ENCODE data around the gene GPR146.

GPR146 gene

GRCh38 chr7:1083729-1084657, 39.6 kb downstream of the GPR146 start:
- DNase-seq: no peak

GRCh38 chr7:1085266-1085665, 40.9 kb downstream of the GPR146 start:
- Histone ChIP-seq H3K27ac (ENCODE audit: low read length) (no peak overlapping the region), H3K9me2 (replicated peaks; ENCODE audit: insufficient read depth, low read length) (no peaks in the 10 kb centered on the region), H4K20me1 (ENCODE audit: insufficient read depth, low read length) (no peaks in the 10 kb centered on the region), H3K9me3 (replicated peaks; ENCODE audit: insufficient read depth, low read length) (no peaks in the 10 kb centered on the region), H3K27me3 (replicated peaks; ENCODE audit: insufficient read depth, low read length) (no peaks in the 10 kb centered on the region), H3K4me2 (ENCODE audit: low read depth, low read length) (no peak overlapping the region), H3K36me3 (replicated peaks; ENCODE audit: insufficient read depth, low read length) (no peaks in the 10 kb centered on the region), H3K4me1 (ENCODE audit: low read length) (no peaks in the 10 kb centered on the region), H3K4me3 (ENCODE audit: low read length) (no peak overlapping the region), H2AFZ (ENCODE audit: low read length) (no peak overlapping the region), H3K9ac (ENCODE audit: low read length) (no peak overlapping the region), H3K79me2 (ENCODE audit: low read length) (no peaks in the 10 kb centered on the region), H3F3A (ENCODE audit: insufficient read depth, low read length) (no peaks in the 10 kb centered on the region)
- no peak for DNase-seq
- TF ChIP-seq EZH2phosphoT487 (IDR thresholded peaks at IDR 0.05; ENCODE audit: low read length) (no peak), EZH2 (optimal IDR thresholded peaks at IDR 0.05; ENCODE audit: low read depth, low read length) (no peak), CTCF (IDR thresholded peaks at IDR 0.05; ENCODE audit: low read length) (no peak)

More at GRCh38 chr7:1083729-1084657, 39.6 kb downstream of the GPR146 start:
- Histone ChIP-seq H3K4me2 (ENCODE audit: low read depth, low read length) (no peak overlapping the region), H3K4me1 (ENCODE audit: low read length) (no peaks in the 10 kb centered on the region), H3K27me3 (replicated peaks; ENCODE audit: insufficient read depth, low read length) (no peaks in the 10 kb centered on the region), H3K9ac (ENCODE audit: low read length) (no peak overlapping the region), H2AFZ (ENCODE audit: low read length) (no peak overlapping the region), H4K20me1 (ENCODE audit: insufficient read depth, low read length) (no peaks in the 10 kb centered on the region), H3F3A (ENCODE audit: insufficient read depth, low read length) (no peaks in the 10 kb centered on the region), H3K79me2 (ENCODE audit: low read length) (no peaks in the 10 kb centered on the region), H3K27ac (ENCODE audit: low read length) (no peak overlapping the region), H3K36me3 (replicated peaks; ENCODE audit: insufficient read depth, low read length) (no peaks in the 10 kb centered on the region), H3K9me2 (replicated peaks; ENCODE audit: insufficient read depth, low read length) (no peaks in the 10 kb centered on the region), H3K9me3 (replicated peaks; ENCODE audit: insufficient read depth, low read length) (no peaks in the 10 kb centered on the region), H3K4me3 (ENCODE audit: low read length) (no peak overlapping the region)
- TF ChIP-seq EZH2 (optimal IDR thresholded peaks at IDR 0.05; ENCODE audit: low read depth, low read length) (no peak), CTCF (IDR thresholded peaks at IDR 0.05; ENCODE audit: low read length) (no peak), EZH2phosphoT487 (IDR thresholded peaks at IDR 0.05; ENCODE audit: low read length) (no peak)

GRCh38 chr7:1085910-1086421, 41.6 kb downstream of the GPR146 start:
- no peaks in the 10 kb centered on the region for H3K27me3 ChIP-seq (replicated peaks; ENCODE audit: insufficient read depth, low read length)
- H3K9ac ChIP-seq (ENCODE audit: low read length): no peak overlapping the region
- H3K36me3 ChIP-seq (replicated peaks; ENCODE audit: insufficient read depth, low read length): no peaks in the 10 kb centered on the region
- H4K20me1 ChIP-seq (ENCODE audit: insufficient read depth, low read length): no peaks in the 10 kb centered on the region
- no peak overlapping the region for H3K4me3 ChIP-seq (ENCODE audit: low read length)
- H3K79me2 ChIP-seq (ENCODE audit: low read length): no peaks in the 10 kb centered on the region
- H3K9me3 ChIP-seq (replicated peaks; ENCODE audit: insufficient read depth, low read length): no peaks in the 10 kb centered on the region
- H3K4me2 ChIP-seq (ENCODE audit: low read depth, low read length): no peak overlapping the region
- H3F3A ChIP-seq (ENCODE audit: insufficient read depth, low read length): no peaks in the 10 kb centered on the region
- H2AFZ ChIP-seq (ENCODE audit: low read length): no peak overlapping the region
- H3K9me2 ChIP-seq (replicated peaks; ENCODE audit: insufficient read depth, low read length): no peaks in the 10 kb centered on the region
- no peaks in the 10 kb centered on the region for H3K4me1 ChIP-seq (ENCODE audit: low read length)
- TF ChIP-seq EZH2phosphoT487 (IDR thresholded peaks at IDR 0.05; ENCODE audit: low read length): no peak
- TF ChIP-seq CTCF (IDR thresholded peaks at IDR 0.05; ENCODE audit: low read length): no peak
- TF ChIP-seq EZH2 (optimal IDR thresholded peaks at IDR 0.05; ENCODE audit: low read depth, low read length): no peak
- no peak for DNase-seq
- H3K27ac ChIP-seq (ENCODE audit: low read length): no peak overlapping the region

All from MM.1S (cell line).